Activated naive CD8-positive, alpha-beta T cell (primary cell): ENCODE measurements around the gene SFXN2.
"Not testable (repeated sequence)": the region's sequence is repeated elsewhere in the genome, so short reads cannot be mapped to it uniquely, and the experiment has no call there.

Experiments
- H3K27ac Mint-ChIP-seq: one replicate; pipeline ENCODE4 v1.8.0; 2021; ENCODE audit warnings: mixed read lengths
- H3K27me3 Mint-ChIP-seq: one replicate; pipeline ENCODE4 v1.8.0; 2021; ENCODE audit warnings: mixed read lengths
- H3K36me3 Mint-ChIP-seq: one replicate; pipeline ENCODE4 v1.8.0; 2021; ENCODE audit warnings: mixed read lengths
- H3K4me1 Mint-ChIP-seq: one replicate; pipeline ENCODE4 v1.8.0; 2021; ENCODE audit warnings: low read depth, mixed read lengths
- H3K4me3 Mint-ChIP-seq: one replicate; pipeline ENCODE4 v1.8.0; 2021; ENCODE audit warnings: mild to moderate bottlenecking, mixed read lengths
- H3K9me3 Mint-ChIP-seq: one replicate; pipeline ENCODE4 v1.8.0; 2021; ENCODE audit warnings: low read depth, mixed read lengths

SFXN2 gene

GRCh38 chr10:102702742-102703141 is 11.7 kb upstream of the SFXN2 start:
- H3K27me3 Mint-ChIP-seq: no peaks in the 10 kb centered on the region
- peaks cover 12% of the 10 kb centered on the region for H3K36me3 Mint-ChIP-seq
- no peaks in the 10 kb centered on the region for H3K9me3 Mint-ChIP-seq
- no peak overlapping the region for H3K27ac Mint-ChIP-seq
- H3K4me1 Mint-ChIP-seq: peaks cover 10% of the 10 kb centered on the region
- no peak overlapping the region for H3K4me3 Mint-ChIP-seq

GRCh38 chr10:102704915-102705314 is 9.5 kb upstream of the SFXN2 start:
- Mint-ChIP-seq H3K27me3 (no peaks in the 10 kb centered on the region), H3K36me3 (peaks cover 2% of the 10 kb centered on the region), H3K9me3 (no peaks in the 10 kb centered on the region), H3K4me1 (peaks cover 10% of the 10 kb centered on the region), H3K27ac (no peak overlapping the region), H3K4me3 (no peak overlapping the region)

GRCh38 chr10:102705531-102705930 is 8.9 kb upstream of the SFXN2 start:
- Mint-ChIP-seq H3K9me3 (no peaks in the 10 kb centered on the region), H3K27ac (no peak overlapping the region), H3K36me3 (peaks cover 2% of the 10 kb centered on the region), H3K4me1 (peaks cover 10% of the 10 kb centered on the region), H3K27me3 (no peaks in the 10 kb centered on the region), H3K4me3 (no peak overlapping the region)

- Mint-ChIP-seq H3K4me1 (peaks cover 23% of the 10 kb centered on the region), H3K27me3 (no peaks in the 10 kb centered on the region)
Measured at GRCh38 chr10:102710609-102711008, 3.8 kb upstream of the SFXN2 start.

GRCh38 chr10:102712089-102712488 is 2.3 kb upstream of the SFXN2 start:
- H3K27me3 Mint-ChIP-seq: no peaks in the 10 kb centered on the region
- no peak overlapping the region for H3K27ac Mint-ChIP-seq
- peaks cover 34% of the 10 kb centered on the region for H3K4me1 Mint-ChIP-seq
- peaks cover 2% of the 10 kb centered on the region for H3K36me3 Mint-ChIP-seq
- no peaks in the 10 kb centered on the region for H3K9me3 Mint-ChIP-seq
- H3K4me3 Mint-ChIP-seq: peak overlapping the region; percentile 18

More at GRCh38 chr10:102710609-102711008, 3.8 kb upstream of the SFXN2 start:
- H3K36me3 Mint-ChIP-seq: no peaks in the 10 kb centered on the region
- H3K9me3 Mint-ChIP-seq: no peaks in the 10 kb centered on the region
- H3K4me3 Mint-ChIP-seq: no peak overlapping the region
- no peak overlapping the region for H3K27ac Mint-ChIP-seq

- Mint-ChIP-seq H3K36me3 (peaks cover 2% of the 10 kb centered on the region), H3K4me1 (peaks cover 39% of the 10 kb centered on the region), H3K9me3 (no peaks in the 10 kb centered on the region), H3K27me3 (no peaks in the 10 kb centered on the region), H3K4me3 (peak overlapping the region; percentile 91), H3K27ac (peak overlapping the region; percentile 88)
Measured at GRCh38 chr10:102712843-102713538, 1.4 kb upstream of the SFXN2 start.

GRCh38 chr10:102713539-102713813 is 960 bp upstream of the SFXN2 start:
- peaks cover 44% of the 10 kb centered on the region for H3K4me1 Mint-ChIP-seq
- H3K4me3 Mint-ChIP-seq: peak overlapping the region; percentile 91
- H3K27me3 Mint-ChIP-seq: no peaks in the 10 kb centered on the region
- H3K36me3 Mint-ChIP-seq: peaks cover 2% of the 10 kb centered on the region
- H3K9me3 Mint-ChIP-seq: no peaks in the 10 kb centered on the region
- peak overlapping the region; percentile 88 for H3K27ac Mint-ChIP-seq

GRCh38 chr10:102713814-102714620 is 419 bp upstream of the SFXN2 start, which contains the start of gene ARL3:
TSS of gene ARL3 (minus strand) at chr10:102714397. CDS start at chr10:102714275, 122 bp downstream.
- H3K27me3 Mint-ChIP-seq: no peaks in the 10 kb centered on the region
- peak within 1 kb of the TSS; percentile 88 for H3K27ac Mint-ChIP-seq
- H3K4me3 Mint-ChIP-seq: peak within 1 kb of the TSS; percentile 91
- H3K36me3 Mint-ChIP-seq: peaks cover 2% of the 10 kb centered on the region
- H3K4me1 Mint-ChIP-seq: peaks cover 46% of the 10 kb centered on the region
- no peaks in the 10 kb centered on the region for H3K9me3 Mint-ChIP-seq

- H3K4me3 Mint-ChIP-seq: peak overlapping the region; percentile 91
- H3K9me3 Mint-ChIP-seq: no peaks in the 10 kb centered on the region
- H3K27ac Mint-ChIP-seq: peak overlapping the region; percentile 81
- peaks cover 6% of the 10 kb centered on the region for H3K36me3 Mint-ChIP-seq
- no peaks in the 10 kb centered on the region for H3K27me3 Mint-ChIP-seq
- H3K4me1 Mint-ChIP-seq: peaks cover 54% of the 10 kb centered on the region
Measured at GRCh38 chr10:102715880-102716279, 1.4 kb downstream of the SFXN2 start.

- Mint-ChIP-seq H3K4me3 (peak overlapping the region; percentile 38), H3K27ac (peak overlapping the region; percentile 16), H3K4me1 (peaks cover 58% of the 10 kb centered on the region)
- not testable (repeated sequence) for H3K36me3 Mint-ChIP-seq, H3K9me3 Mint-ChIP-seq, H3K27me3 Mint-ChIP-seq
Measured at GRCh38 chr10:102716900-102717565, 2.6 kb downstream of the SFXN2 start.

GRCh38 chr10:102718220-102718619 is 3.8 kb downstream of the SFXN2 start:
- H3K27me3 Mint-ChIP-seq: no peaks in the 10 kb centered on the region
- peak overlapping the region; percentile 66 for H3K27ac Mint-ChIP-seq
- peak overlapping the region; percentile 35 for H3K4me3 Mint-ChIP-seq
- peaks cover 6% of the 10 kb centered on the region for H3K36me3 Mint-ChIP-seq
- H3K9me3 Mint-ChIP-seq: no peaks in the 10 kb centered on the region
- peaks cover 50% of the 10 kb centered on the region for H3K4me1 Mint-ChIP-seq

GRCh38 chr10:102720337-102720736 is 5.9 kb downstream of the SFXN2 start:
- H3K9me3 Mint-ChIP-seq: no peaks in the 10 kb centered on the region
- peaks cover 10% of the 10 kb centered on the region for H3K36me3 Mint-ChIP-seq
- H3K4me3 Mint-ChIP-seq: no peak overlapping the region
- H3K27me3 Mint-ChIP-seq: no peaks in the 10 kb centered on the region
- peaks cover 42% of the 10 kb centered on the region for H3K4me1 Mint-ChIP-seq
- no peak overlapping the region for H3K27ac Mint-ChIP-seq

- Mint-ChIP-seq H3K9me3 (no peaks in the 10 kb centered on the region), H3K27ac (no peak overlapping the region), H3K27me3 (no peaks in the 10 kb centered on the region), H3K36me3 (peaks cover 10% of the 10 kb centered on the region), H3K4me1 (peaks cover 40% of the 10 kb centered on the region), H3K4me3 (no peak overlapping the region)
Measured at GRCh38 chr10:102720775-102721301, 6.4 kb downstream of the SFXN2 start.

- no peak overlapping the region for H3K4me3 Mint-ChIP-seq
- H3K4me1 Mint-ChIP-seq: peaks cover 31% of the 10 kb centered on the region
- no peaks in the 10 kb centered on the region for H3K9me3 Mint-ChIP-seq
- H3K27me3 Mint-ChIP-seq: no peaks in the 10 kb centered on the region
- no peak overlapping the region for H3K27ac Mint-ChIP-seq
- peaks cover 8% of the 10 kb centered on the region for H3K36me3 Mint-ChIP-seq
Measured at GRCh38 chr10:102721954-102722353, 7.5 kb downstream of the SFXN2 start.

GRCh38 chr10:102723989-102724388 is 9.6 kb downstream of the SFXN2 start:
- no peak overlapping the region for H3K4me3 Mint-ChIP-seq
- H3K27ac Mint-ChIP-seq: no peak overlapping the region
- no peaks in the 10 kb centered on the region for H3K9me3 Mint-ChIP-seq
- H3K27me3 Mint-ChIP-seq: no peaks in the 10 kb centered on the region
- peaks cover 17% of the 10 kb centered on the region for H3K4me1 Mint-ChIP-seq
- H3K36me3 Mint-ChIP-seq: peaks cover 11% of the 10 kb centered on the region
